ENCODE measurements around the gene PADI1.

DNA sequence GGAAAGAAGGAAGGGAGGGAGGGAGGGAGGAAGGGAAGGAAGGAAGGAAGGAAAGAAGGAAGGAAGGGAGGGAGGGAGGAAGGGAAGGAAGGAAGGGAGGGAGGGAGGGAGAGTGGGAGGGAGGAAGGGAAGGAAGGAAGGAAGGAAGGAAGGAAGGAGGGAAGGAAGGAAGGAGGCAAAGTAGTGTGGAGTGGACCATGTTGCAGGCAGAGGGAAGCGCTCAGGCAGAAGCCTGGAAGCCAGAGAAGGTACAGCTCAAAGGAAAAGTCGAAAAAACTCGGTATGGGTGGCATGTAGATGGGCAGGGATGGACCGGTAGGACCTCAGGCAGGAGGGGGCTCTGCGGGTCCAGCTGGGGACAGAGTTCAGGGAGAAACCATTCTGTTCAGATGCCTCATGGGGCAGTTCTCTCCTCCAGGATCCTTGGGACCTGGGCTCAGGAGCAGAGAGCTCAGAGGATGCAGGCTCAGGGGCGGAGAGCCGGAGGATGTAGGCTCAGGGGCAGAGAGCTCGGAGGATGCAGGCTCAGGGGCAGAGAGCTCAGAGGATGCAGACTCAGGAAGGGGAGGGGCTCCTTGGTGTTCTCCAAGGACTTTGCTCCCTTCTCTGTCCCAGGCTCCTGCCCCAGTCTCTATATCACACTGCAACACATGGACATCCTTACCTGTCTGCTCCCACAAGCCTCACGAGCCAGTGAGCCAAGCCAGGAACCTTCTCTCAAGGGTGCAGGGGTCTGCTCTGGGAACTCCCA, 30.4 kb downstream of the PADI1 start:
- TF ChIP-seq CTCF (IDR thresholded peaks at IDR 0.05; ENCODE audit: poor library complexity) (no peak), EZH2 (IDR thresholded peaks at IDR 0.05; ENCODE audit: borderline replicate concordance) (no peak)
